Hypothalamus (tissue), 51 donors: ENCODE data around the gene INO80D.
"Not testable (repeated sequence)": the region's sequence is repeated elsewhere in the genome, so short reads cannot be mapped to it uniquely, and the experiment has no call there.

Experiments
- DNase-seq, 51 donors: peaks; one replicate each; lab custom pipeline; 2025; lab: John Stamatoyannopoulos, UW

The INO80D gene

DNA sequence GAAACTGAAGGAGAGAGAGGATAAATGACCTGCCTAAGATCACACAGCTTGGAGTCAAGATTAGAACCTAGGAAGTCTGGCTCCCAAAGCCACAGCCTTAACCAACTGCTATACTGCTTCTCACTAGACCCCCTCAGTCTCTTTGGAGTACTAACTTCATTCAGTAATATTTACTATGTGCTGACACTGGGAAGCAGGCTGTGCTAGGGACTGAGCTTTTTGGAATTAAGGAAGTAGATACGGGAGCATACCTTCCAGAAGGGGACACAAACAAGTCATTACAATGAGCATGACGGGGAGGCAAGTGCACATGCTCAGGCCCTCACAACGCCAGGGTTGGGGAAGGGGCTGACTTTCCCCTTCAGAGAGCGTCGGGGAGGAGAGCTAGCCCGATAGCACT lies 97.7 kb downstream of the INO80D start:
- DNase-seq: no peak

DNA sequence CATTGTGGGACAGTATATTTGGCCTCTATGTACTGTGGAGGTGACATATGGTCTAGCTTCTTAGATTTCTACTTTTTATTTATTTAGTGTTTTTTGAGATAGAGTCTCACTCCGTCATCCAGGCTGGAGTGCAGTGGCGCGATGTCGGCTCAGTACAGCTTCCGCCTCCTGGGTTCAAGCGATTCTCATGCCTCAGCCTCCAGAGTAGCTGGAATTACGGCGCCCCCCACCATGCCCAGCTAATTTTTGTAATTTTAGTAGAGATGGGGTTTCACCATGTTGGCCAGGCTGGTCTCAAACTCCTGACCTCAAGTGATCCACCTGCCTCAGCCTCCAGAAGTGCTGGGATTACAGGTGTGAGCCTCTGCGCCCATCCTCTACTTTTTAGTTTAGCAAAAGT lies 99.6 kb downstream of the INO80D start:
- DNase-seq: not testable (repeated sequence)

DNA sequence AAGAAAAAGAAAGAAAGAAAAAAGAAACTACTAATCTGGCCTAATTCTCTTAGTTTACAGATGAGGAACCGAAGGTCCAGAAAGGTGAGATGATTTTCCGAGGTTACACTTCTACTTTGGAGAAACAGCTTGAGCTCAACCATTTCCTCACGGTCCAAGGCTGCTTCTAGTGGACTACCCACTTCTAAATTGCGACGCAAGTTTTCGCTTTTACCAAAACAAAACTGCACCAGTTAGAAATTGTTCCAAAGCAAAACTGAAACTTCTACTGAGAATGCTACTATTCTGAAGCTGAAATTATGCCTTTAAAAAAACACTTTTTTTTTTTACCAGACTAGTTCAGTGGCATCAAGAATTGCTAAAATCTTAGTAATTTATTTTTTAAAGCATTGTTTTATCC lies 101.6 kb downstream of the INO80D start:
- no peak for DNase-seq

DNA sequence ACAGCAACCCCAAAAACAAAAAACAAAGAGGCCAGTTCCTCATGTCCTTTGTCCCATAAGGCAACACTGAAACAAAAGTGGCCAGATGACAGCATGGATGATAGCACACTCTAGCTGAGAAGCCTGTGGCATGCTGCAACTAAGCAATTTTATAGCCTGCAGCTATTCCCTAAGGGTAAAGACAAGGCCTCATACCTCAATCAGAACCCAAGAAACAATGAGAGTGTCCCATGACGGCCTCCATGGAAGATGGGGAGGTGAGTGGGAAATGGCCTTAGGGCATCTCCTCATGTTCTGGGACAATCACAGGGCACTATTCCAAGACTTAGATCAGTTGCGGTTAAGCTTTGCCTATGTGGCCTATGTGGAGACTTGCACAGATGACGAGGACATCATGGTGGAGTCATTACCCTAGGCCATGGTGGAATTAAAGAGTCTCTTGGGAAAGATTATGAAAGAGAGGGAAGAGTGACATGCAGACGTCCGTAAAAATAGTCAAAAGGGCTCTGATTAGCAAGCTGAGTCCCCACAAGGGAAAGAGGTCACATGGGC lies 103.1 kb downstream of the INO80D start:
- no peak for DNase-seq

DNA sequence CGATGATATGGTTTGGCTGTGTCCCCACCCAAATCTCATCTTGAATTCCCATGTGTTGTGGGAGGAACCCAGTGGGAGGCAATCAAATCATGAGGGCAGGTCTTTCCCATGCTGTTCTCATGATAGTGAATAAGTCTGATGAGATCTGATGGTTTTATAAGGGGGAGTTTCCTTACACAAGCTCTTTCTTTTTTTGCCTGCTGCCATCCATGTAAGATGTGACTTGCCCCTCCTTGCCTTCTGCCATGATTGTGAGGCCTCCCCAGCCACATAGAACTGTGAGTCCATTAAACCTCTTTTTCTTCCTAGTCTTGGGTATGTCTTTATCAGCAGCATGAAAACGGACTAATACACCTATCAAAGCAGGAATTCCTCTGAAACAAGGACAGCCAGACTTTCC lies 107.2 kb downstream of the INO80D start:
- DNase-seq: not testable (repeated sequence)

DNA sequence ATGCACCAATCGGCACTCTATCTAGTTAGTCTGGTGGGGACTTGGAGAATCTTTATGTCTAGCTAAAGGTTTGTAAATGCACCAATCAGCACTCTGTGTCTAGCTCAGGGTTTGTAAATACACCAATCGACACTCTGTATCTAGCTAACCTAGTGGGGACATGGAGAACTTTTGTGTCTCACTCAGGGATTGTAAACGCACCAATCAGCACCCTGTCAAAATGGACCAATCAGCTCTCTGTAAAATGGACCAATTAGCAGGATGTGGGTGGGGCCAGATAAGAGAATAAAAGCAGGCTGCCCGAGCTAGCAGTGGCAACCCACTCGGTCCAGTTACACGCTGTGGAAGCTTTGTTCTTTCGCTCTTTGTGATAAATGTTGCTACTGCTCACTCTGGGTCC lies 108.3 kb downstream of the INO80D start:
- DNase-seq: not testable (repeated sequence)

DNA sequence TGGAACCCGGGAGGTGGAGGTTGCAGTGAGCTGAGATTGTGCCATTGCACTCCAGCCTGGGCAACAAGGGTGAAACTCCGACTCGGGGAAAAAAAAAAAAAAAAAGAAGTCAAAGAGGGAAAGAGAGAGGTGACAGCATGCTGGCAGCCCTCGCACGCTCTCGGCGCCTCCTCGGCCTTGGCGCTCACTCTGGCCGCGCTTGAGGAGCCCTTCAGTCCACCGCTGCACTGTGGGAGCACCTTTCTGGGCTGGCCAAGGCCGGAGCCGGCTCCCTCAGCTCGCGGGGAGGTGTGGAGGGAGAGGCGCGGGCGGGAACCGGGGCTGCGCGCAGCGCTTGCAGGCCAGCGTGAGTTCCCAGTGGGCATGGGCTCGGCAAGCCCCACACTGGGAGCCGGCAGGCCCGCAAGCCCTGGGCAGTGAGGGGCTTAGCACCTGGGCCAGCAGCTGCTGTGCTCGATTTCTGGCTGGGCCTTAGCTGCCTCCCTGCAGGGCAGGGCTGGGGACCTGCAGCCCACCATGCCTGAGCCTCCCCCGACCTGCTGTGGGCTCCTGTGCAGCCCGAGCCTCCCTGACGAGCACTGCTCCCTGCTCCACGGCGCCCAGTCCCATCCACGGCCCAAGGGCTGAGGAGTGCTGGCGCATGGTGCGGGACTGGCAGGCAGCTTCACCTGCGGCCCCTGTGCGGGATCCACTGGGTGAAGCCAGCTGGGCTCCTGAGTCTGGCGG lies 108.9 kb downstream of the INO80D start:
- DNase-seq: not testable (repeated sequence)

DNA sequence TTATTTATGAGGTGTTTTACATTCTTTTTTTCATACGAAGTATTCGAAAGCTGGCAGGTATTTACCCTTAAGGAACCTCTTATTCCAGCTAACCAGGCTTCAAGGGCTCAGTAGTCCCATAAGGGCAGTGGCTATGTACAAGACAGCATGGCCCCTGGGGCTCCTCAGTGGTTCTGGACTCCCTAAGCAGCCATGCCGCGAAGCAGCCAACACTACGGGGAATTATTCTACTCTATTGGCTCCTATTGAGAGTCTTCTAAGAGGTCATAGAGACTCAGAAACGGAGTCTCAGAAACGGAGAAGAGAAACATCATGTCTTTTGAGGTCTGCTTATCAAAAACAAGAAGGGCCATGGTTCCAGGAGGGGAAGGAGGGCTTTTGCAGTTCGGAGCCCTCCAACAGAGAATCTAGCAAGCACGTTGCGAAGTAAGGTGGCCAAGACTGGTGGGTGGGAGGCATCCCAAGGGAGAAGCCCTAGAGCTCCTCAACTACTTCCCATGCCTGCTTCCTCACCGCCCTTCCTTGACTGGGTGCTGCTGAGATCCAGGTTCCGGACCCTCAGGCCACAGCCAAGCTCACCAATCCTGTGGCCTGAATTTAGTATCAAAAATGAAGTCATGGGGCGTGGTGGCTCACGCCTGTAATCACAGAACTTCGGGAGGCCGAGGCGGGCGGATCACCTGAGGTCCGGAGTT lies 109.7 kb downstream of the INO80D start:
- DNase-seq: no peak

DNA sequence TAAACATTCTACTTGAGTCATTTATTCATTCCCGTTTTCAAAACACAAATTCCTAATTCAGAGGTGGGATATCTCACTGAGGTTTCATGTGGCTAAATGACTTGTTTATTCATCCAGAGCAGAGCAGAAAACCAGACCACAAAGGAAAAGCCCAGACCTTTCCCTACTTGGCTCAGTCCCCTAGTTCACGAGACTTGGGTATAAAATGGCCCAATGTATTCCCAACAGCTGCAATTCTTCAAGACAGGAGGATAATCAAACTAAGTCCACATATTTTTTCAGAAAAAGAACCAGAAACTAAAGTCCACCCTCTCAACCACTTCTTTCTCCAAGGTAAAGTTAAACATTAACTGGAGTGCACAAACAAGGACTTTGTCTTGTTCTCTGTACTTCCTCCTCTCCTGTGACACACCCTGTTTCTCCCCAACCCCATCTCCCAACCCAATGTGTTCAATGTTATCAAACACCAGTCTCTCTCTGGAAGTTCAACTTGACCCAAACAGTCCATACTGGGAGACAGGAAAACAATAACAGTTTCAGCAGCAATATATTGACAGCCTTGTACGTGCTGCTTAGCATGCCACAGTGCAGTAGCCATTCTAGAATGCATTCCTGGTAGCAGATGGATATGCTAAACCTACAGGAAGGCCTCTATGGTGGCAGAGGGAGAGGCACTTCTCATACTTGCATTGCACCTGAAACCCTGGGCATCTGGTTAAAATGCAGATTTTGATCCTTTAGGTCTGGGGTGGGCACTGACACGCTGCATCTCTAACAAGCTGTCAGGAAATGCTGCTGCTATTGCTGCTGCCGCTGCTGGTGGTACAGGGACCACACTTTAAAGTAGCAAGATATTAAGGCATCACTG lies 110.7 kb downstream of the INO80D start:
- DNase-seq: no peak

DNA sequence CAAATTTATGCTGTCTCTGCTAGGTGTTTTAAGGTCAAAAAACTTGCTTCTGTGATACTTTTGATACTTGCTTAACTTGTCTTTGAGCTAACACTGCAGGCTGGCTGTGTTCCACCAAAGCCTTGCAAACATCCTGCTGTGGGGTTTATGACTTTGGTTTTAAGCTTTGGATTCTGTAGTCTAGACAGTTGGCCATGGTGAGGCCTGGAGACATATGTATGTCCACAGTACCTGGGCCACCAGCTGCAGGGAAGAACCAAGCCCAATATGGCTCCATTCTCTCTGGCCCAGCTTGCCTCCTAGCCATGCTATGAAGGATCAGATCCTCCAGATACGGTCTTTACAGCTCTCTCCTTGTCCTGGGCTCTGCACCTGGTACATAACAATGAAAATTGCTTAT lies 113.9 kb downstream of the INO80D start:
- DNase-seq: no peak

DNA sequence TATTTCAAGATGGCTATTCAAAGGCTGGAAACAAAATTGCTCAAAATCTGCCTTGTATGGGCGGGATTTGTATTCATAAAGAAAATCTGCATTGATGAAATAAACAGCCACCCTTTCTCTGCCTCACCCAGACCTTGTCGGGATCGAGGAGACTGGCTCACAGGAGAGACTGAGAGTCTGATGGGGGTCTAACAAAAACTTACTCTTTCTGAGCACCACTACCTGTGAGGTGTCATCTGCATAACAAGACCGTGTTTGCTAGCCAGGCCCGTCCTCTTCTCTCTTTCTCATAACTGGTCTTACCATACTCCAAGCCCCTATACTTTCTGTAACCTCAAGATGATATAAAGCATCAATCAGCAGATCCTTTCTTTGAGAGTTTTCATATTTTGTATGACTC lies 115.6 kb downstream of the INO80D start:
- no peak for DNase-seq

DNA sequence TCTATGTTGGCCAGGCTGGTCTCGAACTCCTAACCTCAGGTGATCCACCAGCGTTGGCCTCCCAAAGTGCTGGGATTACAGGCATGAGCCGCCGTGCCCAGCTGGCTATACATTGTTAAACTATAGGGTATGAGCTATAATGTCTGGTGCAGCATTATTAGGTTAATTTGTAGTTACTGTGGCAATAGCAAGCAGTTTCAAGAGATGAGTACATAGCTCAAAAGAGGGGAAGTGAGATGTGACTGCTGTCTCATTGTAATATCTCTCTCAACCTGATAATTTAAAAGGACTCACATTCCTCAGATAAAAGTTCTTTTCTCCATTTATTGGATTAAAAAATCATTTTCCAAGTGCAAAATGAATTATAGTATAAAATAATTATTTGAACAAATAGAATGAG lies 116.4 kb downstream of the INO80D start:
- DNase-seq: no peak

DNA sequence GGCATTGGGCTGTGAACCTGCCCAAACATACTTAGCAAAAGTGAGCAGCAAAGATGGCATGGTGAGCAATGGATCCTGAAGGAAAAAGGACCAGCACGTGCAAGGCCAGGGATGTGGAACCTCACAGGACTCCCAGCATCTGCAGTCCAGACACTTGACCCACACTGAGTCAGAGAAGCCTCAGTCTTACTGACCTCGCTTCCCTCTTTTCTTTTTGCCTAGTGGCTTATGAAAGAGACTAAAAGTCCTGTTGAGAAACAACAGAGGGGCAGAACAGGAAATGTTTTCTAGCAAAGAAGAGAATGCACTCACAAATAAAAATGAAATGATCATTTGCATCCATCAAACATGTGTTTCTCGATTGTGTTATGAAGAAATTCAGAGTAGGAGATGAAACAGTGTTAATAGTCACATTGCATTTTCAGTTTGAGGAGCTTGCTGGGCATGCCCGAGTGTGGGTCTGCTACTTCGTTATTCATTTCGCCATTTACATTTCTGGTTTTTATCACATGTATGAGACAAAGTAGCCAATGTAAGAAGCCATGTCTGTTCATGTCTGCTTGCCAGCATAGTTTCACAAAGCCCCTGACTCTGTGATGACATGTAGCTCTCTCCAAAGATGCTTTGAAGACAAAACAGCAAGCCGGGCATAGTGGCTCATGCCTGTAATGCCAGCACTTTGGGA lies 118.4 kb downstream of the INO80D start:
- no peak for DNase-seq

DNA sequence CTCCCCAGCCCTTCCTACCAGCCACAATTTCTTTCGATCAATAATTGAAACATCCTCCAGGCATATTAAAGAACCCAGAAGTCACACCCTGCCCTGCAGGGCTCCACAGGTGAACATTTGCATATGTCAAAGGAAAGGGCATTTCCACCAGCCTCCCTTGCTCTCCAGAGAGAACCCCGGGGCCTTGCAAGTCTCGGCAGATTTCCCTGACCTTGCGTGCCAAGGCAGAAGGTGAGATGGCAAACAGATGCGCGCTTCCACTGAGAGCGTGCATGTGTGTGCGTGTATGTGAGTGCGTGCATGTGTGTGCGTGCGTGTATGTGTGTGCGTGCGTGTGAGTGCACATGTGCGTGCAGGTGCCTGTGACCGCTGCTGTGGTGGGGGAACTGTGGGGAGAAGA lies 120.3 kb downstream of the INO80D start:
- DNase-seq: no peak

DNA sequence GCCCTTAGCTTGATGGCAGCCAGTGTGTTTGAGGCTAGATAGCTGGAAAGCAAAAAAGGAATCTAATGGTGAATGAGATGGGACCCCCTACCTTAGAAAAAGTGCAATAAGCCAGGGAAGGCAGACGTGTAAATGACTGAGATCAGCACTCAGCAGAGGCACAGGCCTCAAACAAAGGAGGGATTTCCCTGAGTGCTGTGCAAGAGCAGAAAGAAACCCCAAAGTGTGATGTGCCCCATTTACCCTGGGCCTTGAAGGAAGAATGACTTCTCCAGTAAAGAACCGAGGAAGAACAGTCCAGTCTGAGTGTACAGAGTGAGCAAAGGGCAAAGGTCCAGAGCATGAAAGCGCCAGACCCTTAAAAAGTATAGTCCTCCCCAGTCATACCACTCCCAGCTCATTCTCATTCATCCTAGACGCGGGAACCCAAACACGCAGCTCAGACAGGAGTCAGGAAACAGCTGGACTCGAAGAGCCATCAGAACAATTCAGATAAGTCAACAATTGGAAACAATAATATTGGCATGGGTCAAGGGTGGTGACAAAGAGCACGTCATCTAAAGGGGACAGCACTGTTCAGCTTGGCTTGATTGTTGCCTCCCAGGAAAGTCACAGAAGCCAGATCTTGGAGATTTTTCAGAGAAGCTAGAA lies 121.7 kb downstream of the INO80D start:
- DNase-seq: no peak

DNA sequence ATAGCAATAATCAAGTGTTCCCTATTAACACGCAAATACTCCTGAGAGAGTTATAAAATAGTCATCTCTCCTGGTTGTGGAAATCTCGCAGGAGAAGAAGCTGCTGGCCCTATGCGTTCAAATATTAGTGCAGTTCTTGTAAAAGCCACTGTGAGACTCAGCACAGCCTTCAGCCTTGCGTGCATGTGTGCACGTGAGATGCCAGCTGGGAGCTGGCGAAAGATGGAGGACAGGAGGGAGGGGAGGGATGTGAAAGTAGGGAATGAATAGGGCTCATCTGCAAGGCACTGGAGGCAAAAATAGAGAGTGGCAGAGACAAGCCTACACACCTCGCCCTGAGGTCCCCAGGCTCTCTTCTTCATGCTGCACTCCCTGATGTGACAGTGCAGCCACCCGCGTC lies 126.5 kb downstream of the INO80D start:
- DNase-seq: no peak

DNA sequence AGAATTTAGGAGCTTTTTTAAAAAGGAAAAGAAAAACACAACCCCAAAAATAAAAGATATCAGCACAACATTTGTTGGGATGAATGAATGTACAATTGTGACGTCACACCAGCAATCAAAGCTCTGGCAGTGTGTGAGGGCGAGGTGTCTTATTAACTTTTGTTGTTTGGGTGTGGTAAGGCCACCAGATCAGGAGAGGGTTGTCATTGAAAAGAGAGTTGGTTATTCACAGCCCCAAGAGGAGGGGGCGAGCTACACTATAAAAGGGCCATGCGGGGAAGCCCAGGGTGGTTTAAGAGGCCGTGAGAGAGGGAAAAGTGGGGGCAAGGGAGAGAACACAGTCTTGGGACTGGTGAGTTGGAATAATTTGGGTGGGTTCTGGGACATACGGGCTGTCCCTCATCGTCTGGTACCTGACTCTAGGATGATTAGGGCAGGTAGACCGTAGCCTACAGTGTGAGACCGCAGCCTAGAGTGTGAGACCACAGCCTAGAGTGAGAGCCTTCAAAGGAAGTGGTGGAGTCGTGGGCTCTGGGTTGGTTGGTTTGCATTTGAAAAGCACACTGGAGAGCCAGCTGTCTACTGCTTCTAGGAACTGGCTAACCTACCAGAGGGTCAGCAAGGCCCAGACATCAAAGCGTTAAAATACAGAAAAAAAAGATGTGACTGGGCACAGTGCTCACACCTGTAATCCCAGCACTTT lies 128.4 kb downstream of the INO80D start:
- DNase-seq: no peak

DNA sequence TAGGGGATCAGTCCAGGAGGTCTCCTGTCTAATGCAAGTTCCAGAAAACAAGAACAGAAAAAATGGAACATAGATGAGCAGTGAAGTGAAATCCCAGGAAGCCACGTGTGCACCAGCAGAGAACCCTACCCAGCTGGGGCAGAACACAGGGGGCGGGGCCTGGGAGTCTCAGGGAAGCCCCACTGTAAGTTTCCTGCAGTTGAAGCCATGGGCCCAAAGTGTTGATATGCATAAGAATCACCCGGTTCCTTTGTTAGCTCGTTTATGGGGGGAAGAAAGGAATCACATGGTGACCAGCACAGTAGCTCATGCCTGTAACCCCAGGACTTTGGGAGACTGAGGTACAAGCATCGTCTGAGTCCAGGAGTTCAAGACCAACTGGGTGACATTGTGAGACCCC lies 131.3 kb downstream of the INO80D start:
- no peak for DNase-seq

DNA sequence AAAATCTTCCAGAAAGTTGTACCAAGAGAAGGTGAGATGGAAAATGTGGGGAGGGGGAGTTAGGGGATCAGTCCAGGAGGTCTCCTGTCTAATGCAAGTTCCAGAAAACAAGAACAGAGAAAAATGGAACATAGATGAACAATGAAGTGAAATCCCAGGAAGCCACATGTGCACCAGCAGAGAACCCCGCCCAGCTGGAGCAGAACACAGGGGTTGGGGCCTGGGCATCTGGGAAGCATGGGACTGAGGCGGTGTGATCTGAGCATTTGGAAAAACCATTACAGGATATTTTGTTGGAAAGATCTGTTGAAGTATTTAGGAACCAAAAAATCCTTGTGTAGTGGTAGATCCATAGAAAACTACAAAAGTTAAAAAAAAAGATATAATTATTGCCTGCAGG lies 133.7 kb downstream of the INO80D start:
- no peak for DNase-seq

DNA sequence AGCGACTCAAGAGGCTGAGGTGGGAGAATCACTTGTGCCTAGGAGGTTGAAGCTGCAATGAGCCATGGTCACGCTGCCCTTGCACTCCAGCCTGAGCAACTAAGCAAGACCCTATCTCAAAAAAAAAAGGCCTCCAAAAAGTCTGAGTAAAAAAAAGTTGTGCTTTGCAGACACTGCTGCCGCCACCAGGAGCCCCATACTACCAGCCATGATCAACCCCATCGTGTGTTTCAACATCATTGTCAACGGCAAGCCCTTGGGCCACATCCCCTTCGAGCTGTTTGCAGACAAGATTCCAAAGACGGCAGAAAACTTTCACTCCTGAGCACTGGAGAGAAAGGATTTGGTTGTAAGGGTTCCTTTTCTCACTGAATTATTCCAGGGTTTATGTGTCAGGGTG lies 137.1 kb downstream of the INO80D start:
- no peak for DNase-seq
